Duodenal mucosa (tissue), 2 donors: ENCODE data around the gene UBFD1.

Source experiments
- H3K27ac ChIP-seq: one replicate; pipeline ENCODE4 v1.7.0; 2013; ENCODE audit warnings: low read depth, low read length
- H3K27me3 ChIP-seq, 2 donors: one replicate each; pipeline ENCODE4 v1.7.0; 2013; ENCODE audit warnings: low read length in 2 of 2, control low read depth in 1 of 2; ENCODE audit not compliant: insufficient read depth in 2 of 2, control insufficient read depth in 1 of 2
- H3K36me3 ChIP-seq, 2 donors: one replicate each; pipeline ENCODE4 v1.7.0; 2013; ENCODE audit warnings: low read length in 2 of 2, control low read depth in 1 of 2; ENCODE audit not compliant: insufficient read depth in 2 of 2, control insufficient read depth in 1 of 2
- H3K4me1 ChIP-seq, 2 donors: one replicate each; pipeline ENCODE4 v1.7.0; 2013; ENCODE audit warnings: low read length in 2 of 2, control low read depth in 1 of 2; ENCODE audit not compliant: insufficient read depth in 2 of 2, control insufficient read depth in 1 of 2
- H3K4me3 ChIP-seq, 2 donors: one replicate each; pipeline ENCODE4 v1.7.0; 2013; ENCODE audit warnings: low read length in 2 of 2, low read depth in 1 of 2
- H3K9ac ChIP-seq, 2 donors: one replicate each; pipeline ENCODE4 v1.7.0; 2013; ENCODE audit warnings: low read length in 2 of 2, low read depth in 1 of 2
- H3K9me3 ChIP-seq, 2 donors: one replicate each; pipeline ENCODE4 v1.7.0; 2013; ENCODE audit warnings: low read length in 2 of 2, control low read depth in 1 of 2; ENCODE audit not compliant: control insufficient read depth in 1 of 2

UBFD1 gene

DNA sequence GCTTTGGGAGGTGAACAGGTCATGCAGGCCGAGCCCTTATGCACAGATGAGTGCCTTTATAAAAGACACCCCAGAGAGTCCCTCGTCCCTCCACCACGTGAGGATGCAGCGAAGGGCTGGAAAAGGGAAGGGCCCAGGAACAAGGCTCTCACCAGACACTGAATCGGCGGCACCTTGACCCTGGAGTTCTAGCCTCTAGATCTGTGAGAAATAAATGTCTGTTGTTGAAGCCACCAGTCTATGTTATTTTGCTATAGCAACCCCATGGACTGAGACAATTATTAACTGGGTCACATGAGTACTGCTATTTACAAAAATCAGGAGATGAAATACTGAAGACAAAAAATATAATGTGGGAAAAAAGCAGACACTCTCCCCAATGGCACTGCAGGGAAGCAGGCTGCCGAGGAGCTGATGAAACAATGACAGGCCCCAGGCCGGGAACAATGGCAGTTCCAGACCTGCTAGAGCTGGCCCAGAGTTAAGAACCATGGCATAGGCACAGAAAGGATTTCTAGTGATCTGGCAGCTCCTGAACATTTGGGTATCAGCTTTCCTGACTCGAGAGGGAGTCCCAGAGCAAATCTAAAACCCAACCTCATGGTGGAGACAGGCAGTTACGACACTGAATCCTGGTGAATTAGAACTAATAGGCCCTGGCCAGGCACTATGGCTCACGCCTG, 29.4 kb upstream of the UBFD1 start:
- Histone ChIP-seq H3K27ac (no peak overlapping the region), H3K4me1 (no peaks in the 10 kb centered on the region), H3K9ac (no peak overlapping the region), H3K9me3 (no peaks in the 10 kb centered on the region), H3K27me3 (no peaks in the 10 kb centered on the region), H3K4me3 (no peak overlapping the region), H3K36me3 (peaks cover 16 to 67% of the 10 kb centered on the region in 2 donors)

GRCh38 chr16:23528644-23529310, 28.8 kb upstream of the UBFD1 start:
- no peaks in the 10 kb centered on the region for H3K9me3 ChIP-seq

GRCh38 chr16:23530062-23530461, 27.5 kb upstream of the UBFD1 start:
- Histone ChIP-seq H3K9ac (no peak overlapping the region), H3K9me3 (no peaks in the 10 kb centered on the region), H3K36me3 (peaks cover 19 to 68% of the 10 kb centered on the region in 2 donors)

More at GRCh38 chr16:23528644-23529310, 28.8 kb upstream of the UBFD1 start:
- Histone ChIP-seq H3K9ac (no peak overlapping the region), H3K27me3 (no peaks in the 10 kb centered on the region), H3K36me3 (peaks cover 15 to 67% of the 10 kb centered on the region in 2 donors), H3K4me1 (no peaks in the 10 kb centered on the region), H3K27ac (no peak overlapping the region), H3K4me3 (no peak overlapping the region)

DNA sequence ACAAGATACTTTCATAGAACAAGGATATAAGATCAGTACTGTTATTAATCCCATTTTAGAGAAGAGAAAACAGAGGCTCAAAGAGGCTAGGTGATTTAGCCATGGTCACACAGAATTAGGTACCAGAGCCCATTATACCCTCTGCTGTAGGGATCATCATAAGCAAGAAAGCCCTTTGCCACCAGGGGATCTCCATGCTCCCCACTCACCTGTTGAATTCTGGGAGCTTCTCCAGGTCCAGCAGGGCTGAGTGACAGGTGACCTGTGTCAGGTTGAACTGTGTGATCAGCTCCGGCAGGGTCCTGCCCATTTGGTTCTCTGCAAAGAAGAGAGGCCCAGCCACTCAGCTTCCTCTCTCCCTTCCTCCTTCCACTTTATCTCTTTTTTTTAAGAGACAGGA, 25.1 kb upstream of the UBFD1 start:
- Histone ChIP-seq H3K4me1 (no peaks in the 10 kb centered on the region), H3K27ac (no peak overlapping the region), H3K9ac (no peak overlapping the region), H3K9me3 (no peaks in the 10 kb centered on the region), H3K4me3 (no peak overlapping the region), H3K27me3 (no peaks in the 10 kb centered on the region), H3K36me3 (peaks cover 22 to 69% of the 10 kb centered on the region in 2 donors)

More at GRCh38 chr16:23530062-23530461, 27.5 kb upstream of the UBFD1 start:
- Histone ChIP-seq H3K4me1 (no peaks in the 10 kb centered on the region), H3K27ac (no peak overlapping the region), H3K4me3 (no peak overlapping the region), H3K27me3 (no peaks in the 10 kb centered on the region)

GRCh38 chr16:23534868-23535860, 22.4 kb upstream of the UBFD1 start:
- H3K9ac ChIP-seq: no peak overlapping the region
- no peak overlapping the region for H3K27ac ChIP-seq
- H3K27me3 ChIP-seq: no peaks in the 10 kb centered on the region
- H3K9me3 ChIP-seq: no peaks in the 10 kb centered on the region
- peaks cover 12 to 56% of the 10 kb centered on the region in 2 donors for H3K36me3 ChIP-seq
- no peak overlapping the region for H3K4me3 ChIP-seq
- no peaks in the 10 kb centered on the region for H3K4me1 ChIP-seq

DNA sequence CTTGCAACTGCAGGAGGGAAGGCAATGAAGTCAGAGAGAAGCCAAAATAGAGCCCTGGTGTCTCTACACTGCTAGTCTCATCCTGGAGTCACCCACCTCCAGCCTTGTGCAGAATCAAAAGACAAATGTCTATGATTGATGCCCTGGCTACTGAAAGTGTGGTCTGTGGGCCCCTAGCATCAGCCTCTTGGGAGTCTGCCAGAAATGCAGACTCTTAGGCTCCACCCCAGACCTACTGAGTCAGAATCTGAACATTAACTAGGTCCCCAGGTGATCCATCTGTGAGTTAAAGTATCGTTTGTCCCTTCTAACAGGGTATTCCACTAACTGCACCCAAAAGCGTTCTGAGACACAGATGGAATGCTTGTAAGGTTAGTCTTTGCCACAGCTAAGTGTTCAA, 21.6 kb upstream of the UBFD1 start:
- H3K27ac ChIP-seq: no peak overlapping the region
- no peaks in the 10 kb centered on the region for H3K9me3 ChIP-seq
- no peaks in the 10 kb centered on the region for H3K27me3 ChIP-seq
- no peak overlapping the region for H3K9ac ChIP-seq
- no peaks in the 10 kb centered on the region for H3K4me1 ChIP-seq
- H3K36me3 ChIP-seq: peaks cover 12 to 59% of the 10 kb centered on the region in 2 donors
- H3K4me3 ChIP-seq: no peak overlapping the region

DNA sequence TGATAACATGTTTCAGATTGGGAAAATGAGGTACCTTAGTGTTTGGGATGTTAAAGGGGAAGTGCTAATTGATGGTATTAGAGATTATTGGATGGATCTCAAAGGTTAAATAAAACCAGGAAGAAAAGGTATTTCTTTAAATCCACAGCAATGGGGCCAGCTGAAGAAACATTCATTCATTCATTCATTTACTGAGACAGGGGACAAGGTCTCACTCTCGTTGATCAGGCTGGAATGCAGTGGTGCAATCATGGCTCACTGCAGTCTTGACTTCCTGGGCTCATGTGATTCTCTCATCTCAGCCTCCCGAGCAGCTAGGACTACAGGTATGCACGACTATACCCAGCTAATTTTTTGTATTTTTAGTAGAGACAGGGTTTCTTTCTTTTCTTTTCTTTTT, 20.1 kb upstream of the UBFD1 start:
- Histone ChIP-seq H3K36me3 (peaks cover 12 to 58% of the 10 kb centered on the region in 2 donors), H3K9me3 (no peaks in the 10 kb centered on the region)

DNA sequence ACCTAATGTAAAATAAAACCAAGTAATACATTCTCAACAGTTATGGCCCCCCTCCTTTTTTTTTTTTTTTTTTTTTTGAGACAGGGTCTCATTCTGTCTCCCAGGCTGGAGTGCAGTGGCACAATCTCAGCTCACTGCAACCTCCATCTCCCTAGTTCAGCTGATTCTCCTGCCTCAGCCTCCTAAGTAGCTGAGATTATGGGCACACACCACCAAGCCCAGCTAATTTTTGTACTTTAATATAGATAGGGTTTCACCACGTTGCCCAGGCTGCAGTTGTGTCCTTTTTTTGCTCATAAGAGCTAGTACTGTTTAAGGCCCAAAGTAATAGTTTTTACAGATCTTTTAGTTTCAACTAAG, 18.6 kb upstream of the UBFD1 start:
- no peak overlapping the region for H3K4me3 ChIP-seq
- H3K9ac ChIP-seq: no peak overlapping the region
- peaks cover 8 to 54% of the 10 kb centered on the region in 2 donors for H3K36me3 ChIP-seq
- H3K9me3 ChIP-seq: no peaks in the 10 kb centered on the region
- H3K27me3 ChIP-seq: no peaks in the 10 kb centered on the region
- H3K27ac ChIP-seq: no peak overlapping the region
- H3K4me1 ChIP-seq: no peaks in the 10 kb centered on the region

More for the DNA sequence above, 20.1 kb upstream of the UBFD1 start:
- Histone ChIP-seq H3K27me3 (no peaks in the 10 kb centered on the region), H3K4me3 (no peak overlapping the region), H3K27ac (no peak overlapping the region), H3K9ac (no peak overlapping the region), H3K4me1 (no peaks in the 10 kb centered on the region)

GRCh38 chr16:23539984-23540816, 17.3 kb upstream of the UBFD1 start:
- H3K9me3 ChIP-seq: no peaks in the 10 kb centered on the region
- no peak overlapping the region for H3K9ac ChIP-seq
- peaks cover 10 to 52% of the 10 kb centered on the region in 2 donors for H3K36me3 ChIP-seq
- no peak overlapping the region for H3K4me3 ChIP-seq
- no peaks in the 10 kb centered on the region for H3K4me1 ChIP-seq
- no peak overlapping the region for H3K27ac ChIP-seq
- no peaks in the 10 kb centered on the region for H3K27me3 ChIP-seq
